AG09319 (cell line): ENCODE measurements around the gene SH3BP2.

ENCODE experiments used
- DNase-seq: peaks from one replicate; pipeline ENCODE4 v3.0.0-alpha.2; 2010; ENCODE audit warnings: low read depth; ENCODE audit errors: extremely low read depth
- TF ChIP-seq, protein P1 (sequence below): IDR thresholded peaks from 2 replicates; pipeline ENCODE4 v1.5.1; 2011; ENCODE audit warnings: low read depth, mild to moderate bottlenecking, inconsistent platforms, low read length, moderate library complexity

The SH3BP2 gene

DNA sequence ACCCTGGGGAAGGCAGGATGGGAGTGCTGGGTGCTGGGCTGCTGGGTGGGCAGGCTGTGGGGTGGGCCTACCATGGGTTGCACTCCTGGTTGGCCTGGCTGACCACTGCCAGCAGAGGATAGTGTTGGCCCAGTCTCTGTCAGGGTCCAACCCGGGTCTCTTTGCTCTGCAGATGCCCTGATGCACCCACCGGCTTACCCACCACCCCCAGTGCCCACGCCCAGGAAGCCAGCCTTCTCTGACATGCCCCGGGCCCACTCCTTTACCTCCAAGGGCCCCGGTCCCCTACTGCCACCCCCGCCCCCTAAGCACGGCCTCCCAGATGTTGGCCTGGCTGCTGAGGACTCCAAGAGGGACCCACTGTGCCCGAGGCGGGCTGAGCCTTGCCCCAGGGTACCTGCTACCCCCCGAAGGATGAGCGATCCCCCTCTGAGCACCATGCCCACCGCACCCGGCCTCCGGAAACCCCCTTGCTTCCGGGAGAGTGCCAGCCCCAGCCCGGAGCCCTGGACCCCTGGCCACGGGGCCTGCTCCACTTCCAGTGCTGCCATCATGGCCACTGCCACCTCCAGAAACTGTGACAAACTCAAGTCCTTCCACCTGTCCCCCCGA lies 36.5 kb downstream of the SH3BP2 start:
- TF ChIP-seq, protein P1, sequence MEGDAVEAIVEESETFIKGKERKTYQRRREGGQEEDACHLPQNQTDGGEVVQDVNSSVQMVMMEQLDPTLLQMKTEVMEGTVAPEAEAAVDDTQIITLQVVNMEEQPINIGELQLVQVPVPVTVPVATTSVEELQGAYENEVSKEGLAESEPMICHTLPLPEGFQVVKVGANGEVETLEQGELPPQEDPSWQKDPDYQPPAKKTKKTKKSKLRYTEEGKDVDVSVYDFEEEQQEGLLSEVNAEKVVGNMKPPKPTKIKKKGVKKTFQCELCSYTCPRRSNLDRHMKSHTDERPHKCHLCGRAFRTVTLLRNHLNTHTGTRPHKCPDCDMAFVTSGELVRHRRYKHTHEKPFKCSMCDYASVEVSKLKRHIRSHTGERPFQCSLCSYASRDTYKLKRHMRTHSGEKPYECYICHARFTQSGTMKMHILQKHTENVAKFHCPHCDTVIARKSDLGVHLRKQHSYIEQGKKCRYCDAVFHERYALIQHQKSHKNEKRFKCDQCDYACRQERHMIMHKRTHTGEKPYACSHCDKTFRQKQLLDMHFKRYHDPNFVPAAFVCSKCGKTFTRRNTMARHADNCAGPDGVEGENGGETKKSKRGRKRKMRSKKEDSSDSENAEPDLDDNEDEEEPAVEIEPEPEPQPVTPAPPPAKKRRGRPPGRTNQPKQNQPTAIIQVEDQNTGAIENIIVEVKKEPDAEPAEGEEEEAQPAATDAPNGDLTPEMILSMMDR, result no peak
- no peak for DNase-seq

DNA sequence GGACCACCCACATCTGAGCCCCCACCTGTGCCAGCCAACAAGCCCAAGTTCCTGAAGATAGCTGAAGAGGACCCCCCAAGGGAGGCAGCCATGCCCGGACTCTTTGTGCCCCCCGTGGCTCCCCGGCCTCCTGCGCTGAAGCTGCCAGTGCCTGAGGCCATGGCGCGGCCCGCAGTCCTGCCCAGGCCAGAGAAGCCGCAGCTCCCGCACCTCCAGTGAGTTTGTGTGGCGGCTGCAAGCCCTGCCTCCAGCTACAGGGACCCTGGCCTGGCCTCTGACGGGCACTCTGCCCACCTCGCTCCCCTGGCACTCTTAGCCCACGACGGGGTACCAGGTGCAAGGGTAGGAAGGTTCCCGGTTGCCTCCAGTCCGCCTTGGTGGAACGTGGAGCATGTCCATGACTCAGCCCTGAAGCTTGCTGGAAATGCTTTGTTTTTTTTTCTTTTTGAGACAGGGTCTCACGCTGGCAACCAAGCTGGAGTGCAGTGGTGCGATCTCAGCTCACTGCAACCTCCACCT lies 37.1 kb downstream of the SH3BP2 start:
- DNase-seq, result no peak
- TF ChIP-seq, protein P1, result no peak

DNA sequence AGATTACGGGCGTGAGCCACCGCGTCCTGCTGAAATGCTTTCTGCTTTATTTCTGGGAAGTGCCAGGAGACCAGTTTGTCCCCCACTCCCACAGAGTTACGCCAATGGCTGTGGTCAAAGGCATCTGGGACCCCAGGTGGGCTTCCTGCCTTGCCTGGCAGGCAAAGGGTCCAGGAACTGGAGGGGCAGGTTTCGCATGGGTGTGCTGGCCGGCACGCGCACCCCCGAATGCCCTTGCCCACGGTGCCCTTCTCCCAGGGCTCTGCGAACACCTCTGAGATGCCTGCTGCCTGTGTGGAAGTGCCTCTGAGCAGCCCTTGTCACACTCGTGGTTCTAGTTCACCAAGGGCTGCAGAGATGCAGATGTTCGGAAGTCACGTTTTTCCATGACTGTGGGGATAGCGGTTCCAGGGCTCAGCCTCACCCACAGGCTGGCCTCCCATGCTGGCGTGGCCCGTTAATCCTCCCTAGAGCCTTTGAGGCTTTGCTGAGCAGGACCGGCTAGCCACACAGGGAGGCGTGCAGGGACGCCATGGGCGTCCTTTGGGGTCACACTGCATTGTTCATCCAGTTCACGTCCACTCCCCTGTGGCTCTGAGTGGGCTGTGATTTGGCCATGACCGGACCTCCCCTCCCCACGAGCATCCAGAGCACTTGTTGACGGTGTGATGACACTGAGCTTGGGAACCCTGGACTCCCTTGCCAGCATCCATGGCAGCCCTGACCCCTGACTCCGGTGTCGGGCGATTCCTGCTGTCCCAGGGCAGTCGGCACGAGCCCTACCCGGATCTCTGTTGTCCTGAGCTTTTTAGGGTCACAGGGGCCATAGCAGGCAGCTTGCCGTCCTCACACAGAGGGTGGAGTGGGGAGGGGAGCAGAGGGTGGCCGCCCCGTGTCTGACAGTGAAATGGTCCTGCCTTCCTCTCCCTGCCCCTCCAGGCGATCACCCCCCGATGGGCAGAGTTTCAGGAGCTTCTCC lies 38.0 kb downstream of the SH3BP2 start:
- TF ChIP-seq, protein P1, result no peak
- DNase-seq, result no peak

DNA sequence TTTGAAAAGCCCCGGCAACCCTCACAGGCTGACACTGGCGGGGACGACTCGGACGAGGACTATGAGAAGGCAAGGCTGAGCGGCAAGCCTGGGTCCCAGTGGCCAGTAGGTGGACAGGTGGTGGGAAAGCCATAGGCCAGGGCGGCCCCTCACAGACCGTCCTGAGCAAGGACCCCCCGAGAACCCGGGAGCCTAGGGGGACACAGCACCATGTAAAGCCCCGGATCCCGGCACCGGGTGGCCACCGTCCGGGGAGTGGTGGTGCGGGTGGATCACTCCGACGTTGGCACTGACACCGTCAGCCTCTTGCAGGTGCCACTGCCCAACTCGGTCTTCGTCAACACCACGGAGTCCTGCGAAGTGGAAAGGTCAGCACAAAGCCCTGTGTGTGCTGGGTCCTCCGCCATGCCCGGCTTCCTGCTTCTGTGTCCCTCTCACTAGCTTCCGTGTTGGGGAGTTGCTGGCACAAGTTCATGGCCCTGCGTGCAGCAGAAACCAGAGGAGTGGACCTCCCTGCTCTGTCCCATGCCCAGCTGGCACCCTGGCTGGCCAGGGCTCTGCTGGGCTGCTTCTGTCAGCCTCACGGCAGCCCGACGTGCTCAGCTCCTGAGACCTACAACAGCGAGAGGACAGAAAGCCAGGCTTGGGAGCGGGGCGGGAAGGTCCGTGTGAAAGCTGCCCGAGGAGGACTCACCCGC lies 38.9 kb downstream of the SH3BP2 start:
- no peak for DNase-seq
- TF ChIP-seq, protein P1, result no peak

DNA sequence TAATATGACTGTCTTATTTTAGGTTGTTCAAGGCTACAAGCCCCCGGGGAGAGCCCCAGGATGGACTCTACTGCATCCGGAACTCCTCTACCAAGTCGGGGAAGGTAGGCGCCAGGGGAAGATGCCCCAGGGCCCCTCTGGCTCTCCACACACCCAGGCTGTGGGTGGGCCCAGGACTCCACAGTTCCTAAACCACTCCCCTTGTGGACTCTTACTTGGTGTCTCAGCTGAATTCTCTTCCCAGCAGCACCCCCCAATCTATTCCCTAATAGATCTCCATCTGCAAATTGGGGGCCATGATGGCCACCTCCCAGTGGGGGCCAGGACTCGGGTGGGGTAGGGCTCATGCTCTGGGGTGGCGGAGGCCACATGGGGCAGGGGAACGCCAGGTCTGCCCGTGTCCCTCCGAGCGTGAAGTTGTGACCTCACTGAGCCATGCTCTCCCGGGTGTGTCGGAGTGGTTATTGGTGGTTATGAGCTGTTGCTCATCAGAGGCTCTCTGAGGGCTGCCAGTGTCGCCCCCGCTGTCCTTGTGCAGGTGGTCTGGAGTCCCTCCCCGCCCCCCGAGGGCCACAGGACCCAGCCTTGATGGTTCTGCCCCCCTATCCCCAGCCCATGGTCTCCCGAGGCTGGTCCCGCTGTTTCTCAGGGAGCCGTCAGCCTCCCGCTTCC lies 39.6 kb downstream of the SH3BP2 start:
- no peak for DNase-seq
- TF ChIP-seq, protein P1, result no peak

DNA sequence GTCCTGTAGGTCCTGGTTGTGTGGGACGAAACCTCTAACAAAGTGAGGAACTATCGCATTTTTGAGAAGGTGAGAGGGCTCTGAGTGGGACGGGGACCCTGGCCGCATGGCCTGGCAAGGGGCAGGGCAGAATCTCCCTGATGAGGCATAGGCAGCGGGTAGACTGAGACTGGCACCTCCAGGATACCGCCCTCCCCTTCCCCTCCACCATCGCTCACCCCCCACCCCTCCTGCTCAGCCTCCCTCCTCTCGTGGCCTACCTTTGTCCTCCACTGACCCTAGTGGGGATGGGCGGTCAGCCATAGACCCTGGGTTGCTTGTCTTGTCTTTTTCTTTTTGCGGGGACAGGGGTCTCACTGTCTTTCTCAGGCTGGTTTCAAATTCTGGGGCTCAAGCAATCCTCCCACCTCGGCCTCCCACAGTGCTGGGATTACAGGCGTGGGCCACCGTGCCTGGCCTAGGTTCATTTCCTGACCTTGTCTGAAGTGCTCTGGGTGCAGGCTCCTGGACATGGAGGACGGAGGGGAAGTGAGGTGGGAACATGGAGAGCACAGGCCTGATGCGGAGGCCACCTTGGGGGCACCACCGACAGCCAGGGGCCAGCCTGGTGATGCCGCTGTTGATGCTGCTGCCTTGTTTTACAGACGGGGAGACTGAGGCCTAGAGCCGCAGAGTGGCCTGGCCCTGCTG lies 40.2 kb downstream of the SH3BP2 start:
- TF ChIP-seq, protein P1, result no peak
- no peak for DNase-seq
